GM18868 (cell line): ENCODE results near the gene PLCH2.

Experiments
- ATAC-seq: cut with Tn5 transposase; IDR thresholded peaks from one replicate; pipeline ENCODE4 v1.9.1; 2021; ENCODE audit warnings: mild to moderate bottlenecking, moderate library complexity; ENCODE audit not compliant: unreplicated experiment

PLCH2 gene, protein sequence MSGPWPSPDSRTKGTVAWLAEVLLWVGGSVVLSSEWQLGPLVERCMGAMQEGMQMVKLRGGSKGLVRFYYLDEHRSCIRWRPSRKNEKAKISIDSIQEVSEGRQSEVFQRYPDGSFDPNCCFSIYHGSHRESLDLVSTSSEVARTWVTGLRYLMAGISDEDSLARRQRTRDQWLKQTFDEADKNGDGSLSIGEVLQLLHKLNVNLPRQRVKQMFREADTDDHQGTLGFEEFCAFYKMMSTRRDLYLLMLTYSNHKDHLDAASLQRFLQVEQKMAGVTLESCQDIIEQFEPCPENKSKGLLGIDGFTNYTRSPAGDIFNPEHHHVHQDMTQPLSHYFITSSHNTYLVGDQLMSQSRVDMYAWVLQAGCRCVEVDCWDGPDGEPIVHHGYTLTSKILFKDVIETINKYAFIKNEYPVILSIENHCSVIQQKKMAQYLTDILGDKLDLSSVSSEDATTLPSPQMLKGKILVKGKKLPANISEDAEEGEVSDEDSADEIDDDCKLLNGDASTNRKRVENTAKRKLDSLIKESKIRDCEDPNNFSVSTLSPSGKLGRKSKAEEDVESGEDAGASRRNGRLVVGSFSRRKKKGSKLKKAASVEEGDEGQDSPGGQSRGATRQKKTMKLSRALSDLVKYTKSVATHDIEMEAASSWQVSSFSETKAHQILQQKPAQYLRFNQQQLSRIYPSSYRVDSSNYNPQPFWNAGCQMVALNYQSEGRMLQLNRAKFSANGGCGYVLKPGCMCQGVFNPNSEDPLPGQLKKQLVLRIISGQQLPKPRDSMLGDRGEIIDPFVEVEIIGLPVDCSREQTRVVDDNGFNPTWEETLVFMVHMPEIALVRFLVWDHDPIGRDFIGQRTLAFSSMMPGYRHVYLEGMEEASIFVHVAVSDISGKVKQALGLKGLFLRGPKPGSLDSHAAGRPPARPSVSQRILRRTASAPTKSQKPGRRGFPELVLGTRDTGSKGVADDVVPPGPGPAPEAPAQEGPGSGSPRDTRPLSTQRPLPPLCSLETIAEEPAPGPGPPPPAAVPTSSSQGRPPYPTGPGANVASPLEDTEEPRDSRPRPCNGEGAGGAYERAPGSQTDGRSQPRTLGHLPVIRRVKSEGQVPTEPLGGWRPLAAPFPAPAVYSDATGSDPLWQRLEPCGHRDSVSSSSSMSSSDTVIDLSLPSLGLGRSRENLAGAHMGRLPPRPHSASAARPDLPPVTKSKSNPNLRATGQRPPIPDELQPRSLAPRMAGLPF (N-terminal part only)

DNA sequence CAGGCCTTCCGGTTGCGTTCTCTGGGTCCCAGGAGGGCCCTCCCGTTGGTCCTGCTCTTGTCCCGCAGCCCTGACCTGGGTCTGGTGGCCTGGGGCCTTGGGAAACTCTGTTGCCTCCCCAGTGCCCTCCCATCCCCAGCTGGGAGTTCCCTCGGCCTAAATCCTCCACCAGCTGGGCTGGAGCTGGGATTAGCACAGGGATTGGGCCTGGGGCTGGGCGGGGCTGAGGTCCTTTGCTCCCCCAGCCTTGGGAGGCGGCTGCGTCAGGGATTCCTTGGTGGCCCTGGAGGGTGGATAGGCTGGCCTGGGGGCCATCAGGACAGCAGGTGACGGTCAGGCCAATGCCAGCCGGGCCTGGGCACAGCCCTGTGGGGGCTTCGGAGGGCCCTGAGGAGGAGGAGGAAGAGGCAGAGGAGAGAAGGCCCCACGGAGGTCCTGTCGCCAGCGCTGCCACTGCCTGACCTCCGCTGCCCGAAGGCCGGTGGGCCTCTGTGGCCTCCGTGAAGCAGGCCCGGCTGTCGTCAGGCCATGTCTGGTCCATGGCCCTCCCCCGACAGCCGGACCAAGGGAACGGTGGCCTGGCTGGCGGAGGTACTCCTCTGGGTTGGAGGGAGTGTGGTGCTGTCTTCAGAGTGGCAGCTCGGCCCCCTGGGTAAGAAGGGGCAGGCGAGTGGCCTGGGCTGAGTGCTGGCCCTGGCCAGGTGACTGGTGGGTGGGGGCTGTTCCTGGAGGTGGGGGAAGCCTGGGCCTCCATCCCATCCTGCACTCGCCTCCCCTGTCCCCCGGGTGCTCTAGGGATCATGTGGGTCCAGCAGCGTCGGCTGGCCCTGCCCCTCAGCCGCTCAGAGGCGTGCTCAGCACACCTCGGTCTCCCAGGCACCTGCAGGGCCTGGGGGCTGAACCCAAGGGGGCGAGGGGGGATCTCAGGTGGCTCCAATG lies at the start of gene PLCH2:
Gene PLCH2, plus strand, starts transcription at position 229 of the 939 bp plus-strand sequence. Its CDS starts 300 bp downstream, at position 529.
- no peak for ATAC-seq

- no peak for ATAC-seq
Measured at GRCh38 chr1:2426540-2426939, 49.5 kb upstream of the PLCH2 start.

GRCh38 chr1:2427051-2427450 lies 49.0 kb upstream of the PLCH2 start:
- no peak for ATAC-seq

DNA sequence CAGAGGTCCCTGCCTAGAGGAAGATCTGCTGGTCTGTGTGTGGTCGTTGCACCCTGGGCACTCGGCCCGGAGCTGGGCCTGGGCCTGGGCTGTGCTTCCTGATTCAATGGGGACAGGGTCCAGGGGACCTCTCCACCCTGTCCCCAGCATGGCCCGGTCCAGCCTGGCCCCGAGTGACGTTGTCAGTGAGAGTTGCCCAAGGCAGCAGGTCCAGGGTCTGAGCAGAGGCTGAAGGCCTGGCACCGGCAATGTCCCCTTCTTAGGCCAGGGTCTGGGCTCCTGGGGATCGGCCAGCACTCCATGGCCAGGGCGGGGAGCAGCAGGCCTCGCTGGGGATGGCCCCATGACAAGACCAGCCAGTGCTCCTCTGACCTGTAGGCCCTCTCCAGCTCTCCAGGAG lies 48.1 kb upstream of the PLCH2 start:
- ATAC-seq: no peak

- ATAC-seq: no peak
Measured at GRCh38 chr1:2428490-2428889, 47.6 kb upstream of the PLCH2 start.

DNA sequence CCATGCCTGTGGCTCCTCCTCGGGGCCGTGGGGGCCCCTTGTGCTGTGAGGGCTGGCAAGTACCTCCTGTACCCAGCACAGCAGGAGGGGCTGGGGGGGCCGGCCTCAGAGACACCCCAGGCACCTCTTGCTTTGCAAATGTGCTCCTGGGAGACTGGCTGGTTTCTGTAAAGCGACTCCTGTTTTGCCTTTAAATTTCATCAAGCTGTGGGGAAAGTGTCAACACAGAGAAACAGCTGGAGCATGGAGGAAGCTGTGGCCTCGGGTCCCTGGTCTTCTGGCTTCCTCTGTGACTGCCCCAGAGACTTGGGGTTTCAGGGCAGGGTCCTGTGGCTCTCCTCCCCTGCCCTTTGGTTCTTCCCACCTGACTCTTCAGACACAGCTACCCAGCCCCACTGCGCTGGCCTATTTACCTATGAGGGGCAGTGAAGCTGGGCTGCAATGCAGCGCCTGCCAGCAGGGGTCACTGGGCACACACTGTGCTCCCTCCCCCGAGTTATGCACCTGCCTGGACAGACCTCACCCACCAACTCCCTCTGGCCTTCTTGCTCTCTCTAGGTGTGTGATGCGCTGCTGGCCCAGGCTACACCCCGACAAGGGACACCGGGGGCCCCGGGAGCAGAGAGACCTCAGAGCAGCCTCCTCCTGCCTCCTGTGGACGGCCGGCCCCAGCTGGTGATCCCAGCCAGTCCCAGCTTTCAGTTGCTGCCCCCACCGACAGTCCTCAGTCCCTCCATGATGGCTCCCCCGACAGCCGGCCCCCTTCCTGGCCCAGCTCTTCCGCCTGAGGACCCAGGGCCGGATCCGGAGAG lies 46.1 kb upstream of the PLCH2 start:
- no peak for ATAC-seq

DNA sequence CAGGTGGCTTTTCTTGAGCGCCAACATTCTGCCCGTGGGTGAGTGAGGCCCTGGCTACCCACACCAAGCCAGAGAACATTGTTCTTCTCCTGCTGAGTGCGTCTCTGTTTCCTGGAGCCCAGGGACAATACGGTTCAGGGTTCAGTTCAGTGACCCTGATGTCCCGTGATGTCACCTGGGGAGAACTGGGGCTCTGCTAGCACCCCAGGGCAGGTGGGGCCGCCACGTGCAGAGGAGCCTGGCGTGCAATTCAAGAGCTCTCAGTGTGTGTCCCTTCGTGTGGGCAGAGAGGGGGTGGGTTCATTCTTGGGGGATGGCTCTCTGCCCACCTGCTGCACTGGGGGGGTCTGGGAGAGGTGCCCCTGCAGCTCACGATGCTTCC lies 45.5 kb upstream of the PLCH2 start:
- no peak for ATAC-seq

DNA sequence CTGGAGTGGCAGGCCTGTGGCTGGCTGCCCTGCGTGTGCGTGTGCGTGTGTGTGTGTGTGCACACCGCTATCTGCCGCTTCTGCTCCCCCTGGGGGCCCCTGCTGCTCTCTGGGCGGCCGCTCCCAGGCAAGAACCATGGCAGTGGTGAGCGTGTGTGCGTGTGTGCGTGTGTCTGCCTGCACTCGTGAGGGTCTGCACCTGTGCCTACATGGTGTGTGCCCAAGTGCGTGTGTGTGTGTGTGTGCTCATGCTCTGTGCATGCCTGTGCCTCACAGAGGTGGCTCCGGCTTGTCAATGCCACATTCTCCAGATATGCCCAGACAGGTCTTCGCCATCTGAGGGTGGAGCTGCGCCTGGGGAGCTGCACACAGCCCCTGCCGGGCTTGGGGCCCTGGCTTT lies 45.0 kb upstream of the PLCH2 start:
- no peak for ATAC-seq

DNA sequence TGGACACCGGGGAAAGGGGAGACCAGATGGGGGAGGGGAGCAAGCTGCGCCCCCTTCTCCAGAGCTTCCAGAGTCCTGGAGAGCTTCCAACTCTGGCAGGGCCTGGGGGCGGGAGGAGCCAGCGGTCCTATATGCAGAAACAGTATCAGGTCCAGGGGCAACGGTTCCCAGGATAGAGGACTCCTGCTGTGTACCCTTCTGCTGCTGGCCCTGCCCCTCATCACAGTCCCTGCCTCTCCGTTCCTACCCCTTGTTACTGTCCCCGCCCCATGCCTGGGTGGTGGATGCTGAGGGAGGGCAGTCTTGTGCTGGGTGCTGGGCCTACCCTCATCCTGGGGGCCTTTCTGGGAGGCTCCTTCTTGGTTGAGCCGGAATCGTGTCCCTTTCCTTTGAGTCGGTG lies 44.6 kb upstream of the PLCH2 start:
- no peak for ATAC-seq

GRCh38 chr1:2432441-2432844 lies 43.6 kb upstream of the PLCH2 start:
- no peak for ATAC-seq

- ATAC-seq: no peak
Measured at GRCh38 chr1:2433196-2433595, 42.9 kb upstream of the PLCH2 start.

GRCh38 chr1:2433936-2434655 lies 42.0 kb upstream of the PLCH2 start:
- ATAC-seq: no peak

DNA sequence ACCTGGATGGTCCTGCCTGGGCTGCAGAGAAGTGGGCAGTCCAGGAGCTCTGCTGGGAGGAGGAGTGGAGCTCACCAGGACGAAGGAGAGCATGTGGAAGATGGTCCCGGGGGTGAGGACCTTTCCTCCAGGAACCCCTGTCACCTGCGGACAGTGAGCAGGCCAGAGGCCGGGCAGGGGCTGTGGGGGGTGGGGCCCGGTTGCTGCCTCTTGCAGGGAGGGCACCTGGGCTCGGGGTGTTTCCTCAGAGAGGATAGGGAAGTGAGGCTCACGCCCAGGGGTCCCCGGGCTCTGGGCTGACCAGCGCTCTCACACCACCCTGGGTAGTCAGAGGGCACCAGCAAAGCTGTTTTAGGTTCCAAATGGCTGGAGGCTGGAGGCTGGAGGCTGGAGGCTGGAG lies 41.0 kb upstream of the PLCH2 start:
- no peak for ATAC-seq

- ATAC-seq: no peak
Measured at GRCh38 chr1:2435746-2436355, 40.2 kb upstream of the PLCH2 start.

GRCh38 chr1:2436876-2437275 lies 39.2 kb upstream of the PLCH2 start:
- no peak for ATAC-seq

DNA sequence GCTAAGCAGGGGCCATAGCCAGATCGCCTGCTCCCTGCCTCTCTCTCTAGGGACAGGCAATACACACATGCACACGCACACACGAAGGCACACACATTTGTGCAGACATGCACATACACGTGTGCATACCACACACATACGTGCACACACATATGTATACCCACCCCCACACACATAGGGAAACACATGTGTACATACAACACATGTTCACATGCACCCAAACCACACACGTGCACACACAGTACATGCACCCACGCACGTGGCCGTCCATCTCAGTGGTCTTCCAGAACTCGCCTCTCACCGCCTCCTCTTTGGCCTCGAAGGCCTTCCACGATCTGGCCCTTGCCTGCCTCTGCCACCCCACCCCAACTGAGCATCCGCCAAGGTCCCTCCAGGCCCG lies 38.5 kb upstream of the PLCH2 start:
- ATAC-seq: no peak

GRCh38 chr1:2438038-2438437 lies 38.1 kb upstream of the PLCH2 start:
- no peak for ATAC-seq

GRCh38 chr1:2438641-2439040 lies 37.4 kb upstream of the PLCH2 start:
- no peak for ATAC-seq
